Measurements from ENCODE around the gene EPM2A.

DNA sequence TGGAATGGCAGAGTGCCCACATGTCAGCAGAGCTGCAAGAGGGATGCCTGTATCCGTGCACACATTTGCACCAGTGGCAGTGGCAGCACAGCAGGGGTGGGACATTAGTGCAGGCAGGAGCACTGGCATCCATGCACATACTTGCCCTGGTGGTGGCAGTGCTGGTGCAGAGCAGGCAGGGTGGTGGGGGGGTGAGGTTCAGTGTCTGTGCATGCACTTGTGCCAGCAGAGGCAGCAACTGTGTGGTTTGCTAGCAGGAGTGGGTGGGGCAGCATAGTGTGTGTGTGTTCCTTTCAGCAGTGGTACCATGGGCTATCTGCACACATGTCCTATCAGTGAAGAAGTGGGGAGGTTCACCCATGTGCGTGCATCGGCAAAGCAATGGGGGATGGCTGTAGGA is 151.6 kb downstream of the EPM2A start:
- TF ChIP-seq ZFX (IDR thresholded peaks at IDR 0.05) (no peak), CTCF (conservative IDR thresholded peaks at IDR 0.05) (no peak)

Data from C4-2B (cell line).